GM18526 (cell line): ENCODE data around the gene KIF9.
A peak's percentile ranks its signal among the peaks of the same experiment; 100 is the strongest.

ENCODE experiments used
- POLR2A ChIP-seq: IDR thresholded peaks from 3 replicates; pipeline ENCODE4 v1.6.1; 2011; ENCODE audit not compliant: insufficient read length; ENCODE audit errors: extremely low read depth

Gene KIF9

GRCh38 chr3:47228088-47228487 lies 54.5 kb downstream of the KIF9 start:
- TF ChIP-seq POLR2A = no peak

- TF ChIP-seq POLR2A = peak; percentile 26
Observed at GRCh38 chr3:47227678-47228077, 54.9 kb downstream of the KIF9 start.

GRCh38 chr3:47225310-47225906 lies 57.2 kb downstream of the KIF9 start:
- TF ChIP-seq POLR2A = no peak

GRCh38 chr3:47223755-47224154 lies 58.8 kb downstream of the KIF9 start:
- TF ChIP-seq POLR2A = no peak

- no peak for TF ChIP-seq POLR2A
Observed at GRCh38 chr3:47221798-47222197, 60.8 kb downstream of the KIF9 start.

GRCh38 chr3:47210863-47211405 lies 71.7 kb downstream of the KIF9 start:
- no peak for TF ChIP-seq POLR2A

- no peak for TF ChIP-seq POLR2A
Observed at GRCh38 chr3:47204875-47205274, 77.7 kb downstream of the KIF9 start.

GRCh38 chr3:47202542-47202941 lies 80.1 kb downstream of the KIF9 start:
- TF ChIP-seq POLR2A = no peak

- no peak for TF ChIP-seq POLR2A
Observed at GRCh38 chr3:47197287-47197686, 85.3 kb downstream of the KIF9 start.

- no peak for TF ChIP-seq POLR2A
Observed at GRCh38 chr3:47194994-47195393, 87.6 kb downstream of the KIF9 start.

- no peak for TF ChIP-seq POLR2A
Observed at GRCh38 chr3:47193871-47194859, 88.4 kb downstream of the KIF9 start.

- no peak for TF ChIP-seq POLR2A
Observed at GRCh38 chr3:47186285-47186684, 96.3 kb downstream of the KIF9 start.
